Osteocyte (in vitro differentiated cells): ENCODE data around the gene SRGAP3. TPM values are rescaled to one million over a fixed set of nuclear protein-coding genes. Genes with fewer than 3 reads are reported as not detected.

ENCODE experiments used
- DNase-seq: peaks from one replicate; pipeline ENCODE4 v3.0.0; 2021; ENCODE audit warnings: mixed read lengths; ENCODE audit not compliant: unreplicated experiment; ENCODE audit errors: extremely low spot score
- H3K27ac Mint-ChIP-seq: one replicate; pipeline ENCODE4 v1.8.0; 2021; ENCODE audit warnings: mild to moderate bottlenecking, mixed read lengths; ENCODE audit not compliant: unreplicated experiment
- H3K27me3 Mint-ChIP-seq: one replicate; pipeline ENCODE4 v1.8.0; 2021; ENCODE audit warnings: mixed read lengths; ENCODE audit not compliant: unreplicated experiment
- H3K36me3 Mint-ChIP-seq: one replicate; pipeline ENCODE4 v1.8.0; 2021; ENCODE audit warnings: mixed read lengths; ENCODE audit not compliant: unreplicated experiment
- H3K4me1 Mint-ChIP-seq: one replicate; pipeline ENCODE4 v1.8.0; 2021; ENCODE audit warnings: mixed read lengths; ENCODE audit not compliant: unreplicated experiment
- H3K4me3 Mint-ChIP-seq: one replicate; pipeline ENCODE4 v1.8.0; 2021; ENCODE audit warnings: mild to moderate bottlenecking, moderate library complexity, mixed read lengths; ENCODE audit not compliant: unreplicated experiment
- H3K9me3 Mint-ChIP-seq: one replicate; pipeline ENCODE4 v1.8.0; 2021; ENCODE audit warnings: mixed read lengths; ENCODE audit not compliant: unreplicated experiment
- CTCF ChIP-seq: fragments of 200-600 bp; sonication (generic); IDR thresholded peaks from 2 replicates; pipeline ENCODE4 v1.5.0; 2021; ENCODE audit warnings: antibody characterized with exemption, mild to moderate bottlenecking, moderate library complexity
- total RNA-seq: library from RNA; stranded (reverse); gene quantifications from 2 replicates; pipeline ENCODE4 v1.2.1, GENCODE V29; 2021

Gene SRGAP3
- total RNA-seq, 1 donor from 2014 or later, result 2.6 TPM

GRCh38 chr3:9155028-9155427 lies 94.4 kb downstream of the SRGAP3 start:
- DNase-seq, result no peak
- no peaks in the 10 kb centered on the region for H3K36me3 Mint-ChIP-seq
- H3K4me3 Mint-ChIP-seq, result no peak overlapping the region
- H3K4me1 Mint-ChIP-seq, result no peaks in the 10 kb centered on the region
- H3K27me3 Mint-ChIP-seq, result peaks cover 7% of the 10 kb centered on the region
- TF ChIP-seq CTCF, result no peak
- H3K27ac Mint-ChIP-seq, result no peak overlapping the region
- peaks cover 5% of the 10 kb centered on the region for H3K9me3 Mint-ChIP-seq

GRCh38 chr3:9153904-9154619 lies 95.4 kb downstream of the SRGAP3 start:
- TF ChIP-seq CTCF, result no peak
- peaks cover 5% of the 10 kb centered on the region for H3K9me3 Mint-ChIP-seq
- no peak overlapping the region for H3K27ac Mint-ChIP-seq
- peaks cover 7% of the 10 kb centered on the region for H3K27me3 Mint-ChIP-seq
- no peak overlapping the region for H3K4me3 Mint-ChIP-seq
- no peaks in the 10 kb centered on the region for H3K36me3 Mint-ChIP-seq
- no peak for DNase-seq
- H3K4me1 Mint-ChIP-seq, result no peaks in the 10 kb centered on the region

- Mint-ChIP-seq H3K4me1 (no peaks in the 10 kb centered on the region), H3K4me3 (no peak overlapping the region), H3K36me3 (no peaks in the 10 kb centered on the region), H3K27ac (no peak overlapping the region), H3K9me3 (peaks cover 5% of the 10 kb centered on the region), H3K27me3 (peaks cover 12% of the 10 kb centered on the region)
- TF ChIP-seq CTCF, result no peak
- no peak for DNase-seq
Measured at GRCh38 chr3:9151240-9151639, 98.2 kb downstream of the SRGAP3 start.

GRCh38 chr3:9149566-9149965 lies 99.9 kb downstream of the SRGAP3 start:
- Mint-ChIP-seq H3K27ac (no peak overlapping the region), H3K9me3 (peaks cover 5% of the 10 kb centered on the region), H3K36me3 (no peaks in the 10 kb centered on the region)

GRCh38 chr3:9147896-9148266 lies 101.6 kb downstream of the SRGAP3 start:
- H3K27ac Mint-ChIP-seq, result no peak overlapping the region
- peaks cover 5% of the 10 kb centered on the region for H3K9me3 Mint-ChIP-seq
- no peak overlapping the region for H3K4me3 Mint-ChIP-seq
- H3K4me1 Mint-ChIP-seq, result no peaks in the 10 kb centered on the region
- no peak for DNase-seq
- no peaks in the 10 kb centered on the region for H3K36me3 Mint-ChIP-seq
- peaks cover 21% of the 10 kb centered on the region for H3K27me3 Mint-ChIP-seq
- TF ChIP-seq CTCF, result no peak

More at GRCh38 chr3:9149566-9149965, 99.9 kb downstream of the SRGAP3 start:
- Mint-ChIP-seq H3K4me1 (no peaks in the 10 kb centered on the region), H3K27me3 (peaks cover 10% of the 10 kb centered on the region), H3K4me3 (no peak overlapping the region)
- no peak for TF ChIP-seq CTCF
- DNase-seq, result no peak
